Liver (tissue), 9 donors: ENCODE results near the gene ADK. TPM values are rescaled to one million over a fixed set of nuclear protein-coding genes. Genes with fewer than 3 reads are reported as not detected.

Source experiments
- DNase-seq: peaks from one replicate; pipeline ENCODE4 v3.0.0-alpha.2; 2017; ENCODE audit warnings: low spot score
- H3K27ac ChIP-seq, 2 donors: one replicate each; pipeline ENCODE4 v1.7.0; 2013; ENCODE audit warnings: inconsistent platforms in 2 of 2, low read length in 2 of 2, control low read depth in 1 of 2, low read depth in 1 of 2, mild to moderate bottlenecking in 1 of 2
- H3K27me3 ChIP-seq, 4 donors: one replicate each; pipeline versions ENCODE4 v1.6.1 to v1.7.0; 2013; ENCODE audit warnings: low read length in 3 of 4, inconsistent platforms in 1 of 4, mild to moderate bottlenecking in 1 of 4, moderate library complexity in 1 of 4; ENCODE audit not compliant: control insufficient read depth in 4 of 4, insufficient read depth in 4 of 4
- H3K36me3 ChIP-seq, 4 donors: one replicate each; pipeline versions ENCODE4 v1.6.1 to v1.7.0; 2013; ENCODE audit warnings: low read length in 3 of 4, mild to moderate bottlenecking in 3 of 4, low read depth in 1 of 4, moderate library complexity in 1 of 4; ENCODE audit not compliant: control insufficient read depth in 4 of 4, insufficient read depth in 3 of 4
- H3K4me1 ChIP-seq, 4 donors: one replicate each; pipeline versions ENCODE4 v1.6.1 to v1.7.0; 2013; ENCODE audit warnings: low read length in 3 of 4, mild to moderate bottlenecking in 3 of 4, moderate library complexity in 1 of 4; ENCODE audit not compliant: control insufficient read depth in 4 of 4, insufficient read depth in 4 of 4
- H3K4me3 ChIP-seq, 3 donors: one replicate each; pipeline versions ENCODE4 v1.6.1 to v1.7.0; 2013; ENCODE audit warnings: low read length in 3 of 3, control low read depth in 1 of 3, low read depth in 1 of 3, mild to moderate bottlenecking in 1 of 3
- H3K9ac ChIP-seq, 2 donors: one replicate each; pipeline ENCODE4 v1.7.0; 2013; ENCODE audit warnings: low read length in 2 of 2, mild to moderate bottlenecking in 2 of 2, moderate library complexity in 2 of 2, control low read depth in 1 of 2, low read depth in 1 of 2
- H3K9me3 ChIP-seq, 4 donors: one replicate each; pipeline versions ENCODE4 v1.6.1 to v1.7.0; 2013; ENCODE audit warnings: low read length in 3 of 4; ENCODE audit not compliant: control insufficient read depth in 4 of 4
- ATF3 ChIP-seq: IDR thresholded peaks from 2 replicates; pipeline ENCODE4 v1.6.1; 2016; ENCODE audit warnings: antibody characterized with exemption
- CTCF ChIP-seq: fragments of 150-350 bp; IDR thresholded peaks from 2 replicates; pipeline ENCODE4 v1.5.1; 2017; ENCODE audit warnings: improper control_type of control experiment, low read depth, low read length; ENCODE audit not compliant: missing input control
- EGR1 ChIP-seq, 2 donors: IDR thresholded peaks; 2 replicates each; pipeline ENCODE4 v1.6.1; 2016 to 2018; ENCODE audit warnings: antibody characterized with exemption in 2 of 2, low read depth in 2 of 2
- FOXA1 ChIP-seq: IDR thresholded peaks from 2 replicates; pipeline ENCODE4 v1.6.1; 2016; ENCODE audit warnings: antibody characterized with exemption
- GABPA ChIP-seq, 2 donors: IDR thresholded peaks in 1 of 2; conservative IDR thresholded peaks in 1 of 2; 2 replicates each; pipeline ENCODE4 v1.6.1; 2016; ENCODE audit warnings: antibody characterized with exemption in 2 of 2, mild to moderate bottlenecking in 1 of 2, moderate library complexity in 1 of 2
- HNF4G ChIP-seq: IDR thresholded peaks from 2 replicates; pipeline ENCODE4 v1.6.1; 2016; ENCODE audit warnings: antibody characterized with exemption
- RAD21 ChIP-seq, 2 donors: IDR thresholded peaks; 2 replicates each; pipeline ENCODE4 v1.6.1; 2016; ENCODE audit warnings: antibody characterized with exemption in 2 of 2, mild to moderate bottlenecking in 2 of 2
- TAF1 ChIP-seq: conservative IDR thresholded peaks from 2 replicates; pipeline ENCODE4 v1.6.1; 2016; ENCODE audit warnings: antibody characterized with exemption, mild to moderate bottlenecking
- ZBTB33 ChIP-seq: IDR thresholded peaks from 2 replicates; pipeline ENCODE4 v1.6.1; 2016; ENCODE audit warnings: antibody characterized with exemption
- WGBS: extraction: QIAGEN DNeasy Blood & Tissue Kit; methylation state at CpG from one replicate; pipeline ENCODE4 v1.1.7; 2013; 5-methylcytosine and 5-hydroxymethylcytosine counted together
- polyA plus RNA-seq, 2 donors: library from polyadenylated mRNA; stranded (reverse) in 1 of 2; unstranded in 1 of 2; fragments of 200-250 nt in 1 of 2; fragments of >200 nt in 1 of 2; fragmentation: Nextera tagmentation in 1 of 2; extraction: Ambion mirVana in 1 of 2; gene quantifications; one replicate each; pipeline versions ENCODE4 v1.2.1 to v1.2.3, GENCODE V29; 2013 to 2015
- total RNA-seq, 2 donors: library from RNA; depleted of rRNA; stranded (reverse); fragments of >200 nt; gene quantifications; one replicate each; pipeline ENCODE4 v1.2.3, GENCODE V29; 2014
- donor health status: healthy.
- donor health status: healthy.
- donor health status: healthy.
- donor health status: healthy.
- donor health status: healthy.

ADK gene
- total and polyA plus RNA-seq, 4 donors, result 18.0 to 110 (median 65.5) TPM

- TF ChIP-seq HNF4G, result no peak
These were observed 95.5 kb downstream of the ADK start (continued) for GRCh38 chr10:74246495-74246894.

- Histone ChIP-seq H3K27me3 (no peaks in the 10 kb centered on the region), H3K36me3 (peaks cover 0 to 2% (median 0%) of the 10 kb centered on the region in 4 donors), H3K4me1 (peaks cover 0 to 7% (median under 1%) of the 10 kb centered on the region in 4 donors), H3K4me3 (no peak overlapping the region), H3K27ac (no peak overlapping the region), H3K9ac (no peak overlapping the region), H3K9me3 (no peaks in the 10 kb centered on the region)
- WGBS, result 96% methylated on average over 1 of the region's 1 CpG
- DNase-seq, result no peak
- TF ChIP-seq GABPA (IDR thresholded peaks at IDR 0.05 in 1 of 2, conservative IDR thresholded peaks at IDR 0.05 in 1 of 2) (no peak), EGR1 (IDR thresholded peaks at IDR 0.05; ENCODE audit: low read depth in 2 of 2) (no peak)
These were observed 98.8 kb downstream of the ADK start for GRCh38 chr10:74249865-74250264.

- no peaks in the 10 kb centered on the region for H3K27me3 ChIP-seq
- H3K36me3 ChIP-seq, result no peaks in the 10 kb centered on the region
- H3K4me1 ChIP-seq, result peaks cover 0 to 4% (median 2%) of the 10 kb centered on the region in 4 donors
- TF ChIP-seq ATF3 (no peak), CTCF (no peak), FOXA1 (no peak), GABPA (IDR thresholded peaks at IDR 0.05 in 1 of 2, conservative IDR thresholded peaks at IDR 0.05 in 1 of 2) (no peak), RAD21 (IDR thresholded peaks at IDR 0.05) (no peak)
- no peak overlapping the region for H3K9ac ChIP-seq
- no peak overlapping the region for H3K27ac ChIP-seq
- H3K9me3 ChIP-seq, result no peaks in the 10 kb centered on the region
- no peak for DNase-seq
- H3K4me3 ChIP-seq, result no peak overlapping the region
These were observed 104.2 kb downstream of the ADK start for GRCh38 chr10:74255214-74255613.

GRCh38 chr10:74255888-74256357, 104.9 kb downstream of the ADK start:
- no peaks in the 10 kb centered on the region for H3K9me3 ChIP-seq
- H3K4me3 ChIP-seq, result no peak overlapping the region
- H3K27me3 ChIP-seq, result no peaks in the 10 kb centered on the region
- H3K9ac ChIP-seq, result no peak overlapping the region
- DNase-seq, result no peak
- no peak overlapping the region for H3K27ac ChIP-seq
- TF ChIP-seq TAF1 (no peak), ZBTB33 (no peak), FOXA1 (no peak)
- no peaks in the 10 kb centered on the region for H3K36me3 ChIP-seq
- peaks cover 0 to 4% (median 2%) of the 10 kb centered on the region in 4 donors for H3K4me1 ChIP-seq
- WGBS, result 80% methylated on average over 4 of the region's 4 CpGs
